Trophoblast cell (in vitro differentiated cells and primary cell): ENCODE results near the gene FCRL2.

Experiments
- DNase-seq, 2 donors: peaks; one replicate each; pipeline ENCODE4 v3.0.0-alpha.2; 2016
- H2AFZ ChIP-seq: 2 replicates; pipeline ENCODE4 v1.6.1; 2013; ENCODE audit warnings: low read length, moderate library complexity, mild to moderate bottlenecking; ENCODE audit not compliant: insufficient read depth, poor library complexity
- H2AK5ac ChIP-seq: 2 replicates; pipeline ENCODE4 v1.6.1; 2013; ENCODE audit warnings: mild to moderate bottlenecking, low read length
- H2BK120ac ChIP-seq: 2 replicates; pipeline ENCODE4 v1.6.1; 2013; ENCODE audit warnings: low read length, mild to moderate bottlenecking, moderate library complexity; ENCODE audit not compliant: insufficient read depth, poor library complexity
- H2BK12ac ChIP-seq: 2 replicates; pipeline ENCODE4 v1.6.1; 2013; ENCODE audit warnings: mild to moderate bottlenecking, low read length, moderate library complexity
- H2BK5ac ChIP-seq: 2 replicates; pipeline ENCODE4 v1.6.1; 2013; ENCODE audit warnings: low read length, low read depth, moderate library complexity, mild to moderate bottlenecking; ENCODE audit not compliant: poor library complexity
- H3K14ac ChIP-seq: 2 replicates; pipeline ENCODE4 v1.6.1; 2013; ENCODE audit warnings: mild to moderate bottlenecking, low read length
- H3K18ac ChIP-seq: 2 replicates; pipeline ENCODE4 v1.6.1; 2013; ENCODE audit warnings: mild to moderate bottlenecking, low read length
- H3K23ac ChIP-seq: 2 replicates; pipeline ENCODE4 v1.6.1; 2013; ENCODE audit warnings: low read length
- H3K27ac ChIP-seq: 2 replicates; pipeline ENCODE4 v1.5.1; 2013; ENCODE audit warnings: low read depth, mild to moderate bottlenecking, inconsistent platforms, low read length, moderate library complexity
- H3K27me3 ChIP-seq: 2 replicates; pipeline ENCODE4 v1.6.1; 2013; ENCODE audit warnings: inconsistent platforms, mild to moderate bottlenecking, low read length, moderate library complexity; ENCODE audit not compliant: insufficient read depth
- H3K36me3 ChIP-seq, 2 experiments: 1 replicate in 1 of 2; 2 replicates in 1 of 2; pipeline ENCODE4 v1.6.1; 2013; ENCODE audit warnings: low read length in 2 of 2, mild to moderate bottlenecking in 2 of 2, moderate library complexity in 1 of 2; ENCODE audit not compliant: insufficient read depth in 2 of 2, control insufficient read depth in 1 of 2
- H3K4ac ChIP-seq: 2 replicates; pipeline ENCODE4 v1.6.1; 2013; ENCODE audit warnings: low read depth, mild to moderate bottlenecking, low read length, moderate library complexity
- H3K4me1 ChIP-seq, 2 experiments: 1 replicate in 1 of 2; 2 replicates in 1 of 2; pipeline ENCODE4 v1.6.1; 2013; ENCODE audit warnings: low read length in 2 of 2, mild to moderate bottlenecking in 2 of 2, moderate library complexity in 1 of 2; ENCODE audit not compliant: insufficient read depth in 2 of 2, control insufficient read depth in 1 of 2
- H3K4me2 ChIP-seq: 2 replicates; pipeline ENCODE4 v1.6.1; 2013; ENCODE audit warnings: inconsistent platforms, mild to moderate bottlenecking, low read length, moderate library complexity
- H3K4me3 ChIP-seq: 2 replicates; pipeline ENCODE4 v1.5.1; 2013; ENCODE audit warnings: mild to moderate bottlenecking, low read depth, low read length, inconsistent platforms
- H3K79me1 ChIP-seq: one replicate; pipeline ENCODE4 v1.6.1; 2013; ENCODE audit warnings: low read length
- H3K79me2 ChIP-seq: 2 replicates; pipeline ENCODE4 v1.6.1; 2013; ENCODE audit warnings: low read length, mild to moderate bottlenecking; ENCODE audit not compliant: control insufficient read depth, insufficient read depth, poor library complexity
- H3K9ac ChIP-seq: 2 replicates; pipeline ENCODE4 v1.6.1; 2013; ENCODE audit warnings: mild to moderate bottlenecking, low read length
- H3K9me3 ChIP-seq: 2 replicates; pipeline ENCODE4 v1.6.1; 2013; ENCODE audit warnings: low read depth, mild to moderate bottlenecking, control low read depth, inconsistent platforms, low read length; ENCODE audit not compliant: insufficient read depth
- H4K12ac ChIP-seq: 2 replicates; pipeline ENCODE4 v1.6.1; 2013; ENCODE audit warnings: low read depth, mild to moderate bottlenecking, low read length, moderate library complexity
- H4K8ac ChIP-seq: 2 replicates; pipeline ENCODE4 v1.6.1; 2013; ENCODE audit warnings: low read depth, mild to moderate bottlenecking, low read length, moderate library complexity
- H4K91ac ChIP-seq: one replicate; pipeline ENCODE4 v1.6.1; 2013; ENCODE audit warnings: low read depth, mild to moderate bottlenecking, low read length, moderate library complexity
- WGBS: extraction: QIAGEN DNeasy Blood & Tissue Kit; methylation state at CpG from one replicate; pipeline ENCODE4 v1.1.7; 2013; ENCODE audit warnings: missing lambda C conversion rate; ENCODE audit not compliant: insufficient read length, insufficient coverage; ENCODE audit errors: extremely low coverage; 5-methylcytosine and 5-hydroxymethylcytosine counted together

FCRL2 gene

DNA sequence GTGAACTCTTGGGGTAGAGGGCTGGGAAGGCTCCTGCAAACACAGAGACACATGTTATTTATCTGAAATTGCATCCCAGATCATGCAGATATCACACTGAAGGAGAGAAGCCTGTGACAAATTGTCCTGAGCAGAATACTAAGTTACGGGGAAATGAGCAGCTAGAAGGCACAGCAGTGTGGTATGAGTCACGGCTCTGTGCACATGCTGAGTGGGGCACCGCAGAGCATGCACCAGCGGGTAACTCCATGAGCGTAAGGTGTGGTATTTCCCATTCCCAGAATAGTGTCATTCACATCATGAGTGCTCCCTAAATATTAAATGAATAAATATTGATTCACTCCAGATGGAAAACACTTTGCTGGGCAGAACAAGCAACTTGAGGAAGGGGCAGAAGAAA lies 21.3 kb upstream of the FCRL2 start:
- H3K27me3 ChIP-seq = no peaks in the 10 kb centered on the region
- H3K9ac ChIP-seq = no peak overlapping the region
- H3K27ac ChIP-seq = no peak overlapping the region
- no peaks in the 10 kb centered on the region for H3K36me3 ChIP-seq
- H4K91ac ChIP-seq = no peak overlapping the region
- H3K79me1 ChIP-seq = no peaks in the 10 kb centered on the region
- no peak overlapping the region for H3K4me2 ChIP-seq
- no peaks in the 10 kb centered on the region for H3K79me2 ChIP-seq
- H4K12ac ChIP-seq = no peak overlapping the region
- no peak overlapping the region for H3K18ac ChIP-seq
- no peaks in the 10 kb centered on the region for H3K9me3 ChIP-seq
- H2AFZ ChIP-seq = no peak overlapping the region
- H3K4ac ChIP-seq = no peak overlapping the region
- no peak overlapping the region for H3K23ac ChIP-seq
- no peak overlapping the region for H2BK12ac ChIP-seq
- no CpG with 5 or more reads among the region's 5 CpGs for WGBS
- no peaks in the 10 kb centered on the region for H3K4me1 ChIP-seq
- DNase-seq = no peak
- H2AK5ac ChIP-seq = no peak overlapping the region
- no peak overlapping the region for H4K8ac ChIP-seq
- H3K14ac ChIP-seq = no peak overlapping the region
- H2BK5ac ChIP-seq = no peak overlapping the region
- no peak overlapping the region for H2BK120ac ChIP-seq
- H3K4me3 ChIP-seq = no peak overlapping the region

DNA sequence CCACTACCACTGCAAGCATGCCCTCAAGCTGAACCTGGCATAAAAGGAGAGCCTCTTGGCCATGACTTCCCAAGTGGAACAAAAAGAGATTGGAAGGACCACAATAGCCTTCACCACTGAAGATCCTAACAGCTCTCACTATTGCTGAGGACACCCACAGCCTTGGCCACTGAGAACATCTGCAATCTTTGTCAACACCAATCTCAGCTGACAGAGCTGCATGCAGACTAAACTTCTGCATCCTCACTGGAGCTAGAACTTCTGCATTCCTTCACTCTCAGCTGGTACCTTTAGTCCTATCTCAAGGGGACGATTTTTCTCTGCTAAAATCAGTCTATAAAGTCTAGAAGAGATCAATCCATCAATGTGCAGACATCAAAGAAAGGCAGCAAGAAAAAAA lies 8.3 kb upstream of the FCRL2 start:
- Histone ChIP-seq H2BK12ac (no peak overlapping the region), H3K36me3 (no peaks in the 10 kb centered on the region), H3K27ac (no peak overlapping the region), H2BK5ac (no peak overlapping the region), H3K79me1 (no peaks in the 10 kb centered on the region), H3K79me2 (no peaks in the 10 kb centered on the region), H4K12ac (no peak overlapping the region), H3K9me3 (no peaks in the 10 kb centered on the region), H3K4ac (no peak overlapping the region), H2AK5ac (no peak overlapping the region), H3K9ac (no peak overlapping the region), H3K4me2 (no peak overlapping the region), H3K4me3 (no peak overlapping the region), H3K18ac (no peak overlapping the region), H4K91ac (no peak overlapping the region), H2BK120ac (no peak overlapping the region), H3K14ac (no peak overlapping the region), H3K27me3 (no peaks in the 10 kb centered on the region), H4K8ac (no peak overlapping the region), H3K23ac (no peak overlapping the region), H2AFZ (no peak overlapping the region), H3K4me1 (no peaks in the 10 kb centered on the region)
- no peak for DNase-seq
- no CpG with 5 or more reads among the region's 1 CpG for WGBS

DNA sequence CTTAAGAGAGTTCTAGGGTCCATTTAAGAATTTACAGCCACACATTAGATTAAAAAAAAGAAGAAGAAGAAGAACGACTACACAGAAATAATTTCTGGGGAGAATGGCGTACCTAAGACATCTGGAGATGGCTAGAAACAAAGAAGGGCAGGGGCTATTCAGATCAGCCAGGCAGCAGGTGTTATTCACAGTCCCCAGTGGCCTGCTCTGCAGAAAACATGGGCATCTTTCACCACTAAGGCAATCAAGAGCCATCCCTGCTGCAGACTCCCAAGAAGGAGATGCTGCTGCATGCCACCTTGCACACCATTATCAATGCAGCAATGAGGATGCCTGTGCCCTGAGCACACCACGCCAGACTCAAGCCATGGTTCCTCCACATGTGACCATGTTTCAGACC lies 7.9 kb upstream of the FCRL2 start:
- H3K9ac ChIP-seq = no peak overlapping the region
- no peak overlapping the region for H4K91ac ChIP-seq
- no peak overlapping the region for H3K4me2 ChIP-seq

DNA sequence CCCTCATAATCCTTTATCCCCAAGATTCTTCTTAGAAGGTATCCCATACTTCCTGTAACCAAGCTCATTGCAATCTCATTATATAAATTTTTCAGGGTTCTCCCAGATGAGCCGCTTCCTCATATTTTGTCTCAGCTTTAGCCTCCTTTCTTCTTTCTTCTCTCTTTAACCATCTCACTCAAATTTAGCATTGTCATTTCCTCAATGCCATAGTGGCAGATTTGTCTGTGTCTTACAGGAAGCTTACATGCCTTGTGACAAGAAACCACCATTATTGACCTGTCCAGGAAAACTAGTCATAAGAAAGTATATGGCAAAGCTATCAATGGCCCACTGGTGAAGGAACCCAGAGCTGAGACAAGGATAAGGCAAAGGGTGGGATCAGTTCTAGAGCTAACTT lies 6.0 kb upstream of the FCRL2 start:
- H4K8ac ChIP-seq = no peak overlapping the region
- H2BK5ac ChIP-seq = no peak overlapping the region
- H3K79me2 ChIP-seq = no peaks in the 10 kb centered on the region
- H2BK120ac ChIP-seq = no peak overlapping the region
- H3K4me3 ChIP-seq = no peak overlapping the region
- H2AFZ ChIP-seq = no peak overlapping the region
- H4K91ac ChIP-seq = no peak overlapping the region
- H3K4ac ChIP-seq = no peak overlapping the region
- no peak for DNase-seq
- H2AK5ac ChIP-seq = no peak overlapping the region
- no peaks in the 10 kb centered on the region for H3K9me3 ChIP-seq
- no peak overlapping the region for H3K23ac ChIP-seq
- no peak overlapping the region for H3K27ac ChIP-seq
- H4K12ac ChIP-seq = no peak overlapping the region
- H3K4me2 ChIP-seq = no peak overlapping the region
- H3K9ac ChIP-seq = no peak overlapping the region
- no peaks in the 10 kb centered on the region for H3K27me3 ChIP-seq
- H3K36me3 ChIP-seq = no peaks in the 10 kb centered on the region
- H3K18ac ChIP-seq = no peak overlapping the region
- no peak overlapping the region for H3K14ac ChIP-seq
- H3K4me1 ChIP-seq = no peaks in the 10 kb centered on the region
- no peak overlapping the region for H2BK12ac ChIP-seq
- WGBS = no CpG with 5 or more reads among the region's 1 CpG
- H3K79me1 ChIP-seq = no peaks in the 10 kb centered on the region

More for the DNA sequence above, 7.9 kb upstream of the FCRL2 start:
- Histone ChIP-seq H2BK5ac (no peak overlapping the region), H3K18ac (no peak overlapping the region), H2BK120ac (no peak overlapping the region), H3K23ac (no peak overlapping the region), H3K4me1 (no peaks in the 10 kb centered on the region), H3K27ac (no peak overlapping the region), H3K79me2 (no peaks in the 10 kb centered on the region), H4K8ac (no peak overlapping the region), H4K12ac (no peak overlapping the region), H2AK5ac (no peak overlapping the region), H3K4me3 (no peak overlapping the region), H3K9me3 (no peaks in the 10 kb centered on the region), H3K79me1 (no peaks in the 10 kb centered on the region), H3K14ac (no peak overlapping the region), H3K36me3 (no peaks in the 10 kb centered on the region), H3K27me3 (no peaks in the 10 kb centered on the region), H3K4ac (no peak overlapping the region), H2AFZ (no peak overlapping the region), H2BK12ac (no peak overlapping the region)
- WGBS = no CpG with 5 or more reads among the region's 3 CpGs
- no peak for DNase-seq
